HCT116 (cell line): ENCODE results near the gene ABCC1.

Experiments
- CEBPB ChIP-seq: IDR thresholded peaks from 2 replicates; pipeline ENCODE4 v1.6.1; 2012; ENCODE audit warnings: low read depth
- SP1 ChIP-seq: IDR thresholded peaks from 2 replicates; pipeline ENCODE4 v1.6.1; 2012; ENCODE audit warnings: low read depth
- TF ChIP-seq, protein P1 (sequence below), 3 experiments: fragments of 200-600 bp in 1 of 3; sonication (generic) in 1 of 3; IDR thresholded peaks in 2 of 3; conservative IDR thresholded peaks in 1 of 3; 2 replicates each; pipeline ENCODE4 v1.5.1; 2012 to 2017; ENCODE audit warnings: low read depth in 2 of 3, low read length in 2 of 3, antibody characterized with exemption in 1 of 3, borderline replicate concordance in 1 of 3, control low read depth in 1 of 3, mild to moderate bottlenecking in 1 of 3, mixed read lengths in 1 of 3, mixed run types in 1 of 3, moderate library complexity in 1 of 3; ENCODE audit not compliant: insufficient read depth in 1 of 3

DNA sequence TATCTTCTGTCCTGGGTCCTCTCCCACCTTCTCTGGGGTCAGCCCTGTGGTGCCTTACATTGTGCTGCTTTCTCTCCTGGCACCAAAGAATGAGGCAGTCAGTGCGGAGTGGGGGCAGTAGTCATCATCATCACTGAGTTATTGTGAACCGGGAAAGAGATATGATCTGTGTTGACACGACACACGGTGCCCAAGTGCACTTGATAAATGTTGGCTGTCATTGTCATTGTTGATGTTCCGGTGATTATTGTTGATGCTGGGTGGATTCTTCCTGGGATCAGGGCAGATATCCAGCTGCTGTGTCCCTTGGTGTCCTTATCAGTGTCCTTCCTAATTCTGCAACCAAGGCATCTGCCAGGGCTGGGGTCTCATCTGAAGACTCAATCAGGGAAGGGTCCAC lies 152.2 kb downstream of the ABCC1 start:
- TF ChIP-seq, protein P1, sequence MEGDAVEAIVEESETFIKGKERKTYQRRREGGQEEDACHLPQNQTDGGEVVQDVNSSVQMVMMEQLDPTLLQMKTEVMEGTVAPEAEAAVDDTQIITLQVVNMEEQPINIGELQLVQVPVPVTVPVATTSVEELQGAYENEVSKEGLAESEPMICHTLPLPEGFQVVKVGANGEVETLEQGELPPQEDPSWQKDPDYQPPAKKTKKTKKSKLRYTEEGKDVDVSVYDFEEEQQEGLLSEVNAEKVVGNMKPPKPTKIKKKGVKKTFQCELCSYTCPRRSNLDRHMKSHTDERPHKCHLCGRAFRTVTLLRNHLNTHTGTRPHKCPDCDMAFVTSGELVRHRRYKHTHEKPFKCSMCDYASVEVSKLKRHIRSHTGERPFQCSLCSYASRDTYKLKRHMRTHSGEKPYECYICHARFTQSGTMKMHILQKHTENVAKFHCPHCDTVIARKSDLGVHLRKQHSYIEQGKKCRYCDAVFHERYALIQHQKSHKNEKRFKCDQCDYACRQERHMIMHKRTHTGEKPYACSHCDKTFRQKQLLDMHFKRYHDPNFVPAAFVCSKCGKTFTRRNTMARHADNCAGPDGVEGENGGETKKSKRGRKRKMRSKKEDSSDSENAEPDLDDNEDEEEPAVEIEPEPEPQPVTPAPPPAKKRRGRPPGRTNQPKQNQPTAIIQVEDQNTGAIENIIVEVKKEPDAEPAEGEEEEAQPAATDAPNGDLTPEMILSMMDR (IDR thresholded peaks at IDR 0.05 in 2 of 3, conservative IDR thresholded peaks at IDR 0.05 in 1 of 3; ENCODE audit: borderline replicate concordance in 1 of 3, insufficient read depth in 1 of 3, low read depth in 2 of 3, low read length in 2 of 3), result no peak
- TF ChIP-seq CEBPB (no peak), SP1 (no peak)
